Vagina (tissue), 2 donors: ENCODE results near the gene RHNO1. TPM values are rescaled to one million over a fixed set of nuclear protein-coding genes. Genes with fewer than 3 reads are reported as not detected.

Experiments
- DNase-seq, 2 donors: peaks; one replicate each; pipeline ENCODE4 v3.0.0-alpha.2; 2017; ENCODE audit errors: extremely low spot score in 2 of 2
- H3K27ac ChIP-seq: fragments of 200-600 bp; sonication (generic); one replicate; pipeline ENCODE4 v1.5.1; 2019
- H3K27me3 ChIP-seq: fragments of 200-600 bp; sonication (generic); one replicate; pipeline ENCODE4 v1.5.1; 2019
- H3K36me3 ChIP-seq, 2 donors: fragments of 200-600 bp; sonication (generic); one replicate each; pipeline ENCODE4 v1.5.1; 2017 to 2019
- H3K4me1 ChIP-seq: fragments of 200-600 bp; sonication (generic); one replicate; pipeline ENCODE4 v1.5.1; 2019
- H3K4me3 ChIP-seq, 2 donors: fragments of 200-600 bp; sonication (generic); 1 replicate in 1 of 2; 2 replicates in 1 of 2; pipeline ENCODE4 v1.5.1; 2016 to 2019
- H3K9me3 ChIP-seq: fragments of 200-600 bp; sonication (generic); one replicate; pipeline ENCODE4 v1.5.1; 2019
- POLR2A ChIP-seq, 2 donors: fragments of 450-650 bp; IDR thresholded peaks; one replicate each; pipeline ENCODE4 v1.6.1; 2017; ENCODE audit warnings: antibody characterized with exemption in 2 of 2, mild to moderate bottlenecking in 2 of 2, moderate library complexity in 2 of 2
- POLR2AphosphoS5 ChIP-seq, 2 donors: sonication (generic); formaldehyde crosslinking; IDR thresholded peaks; one replicate each; pipeline ENCODE4 v1.9.0; 2017; ENCODE audit warnings: antibody characterized with exemption in 2 of 2, mild to moderate bottlenecking in 2 of 2, low read depth in 1 of 2; ENCODE audit not compliant: insufficient read depth in 1 of 2
- intact Hi-C: fragments of 100-400 bp; cut with DNase I; formaldehyde crosslinking; loops from one replicate; pipeline ENCODE4 v1.15.1; 2023
- total RNA-seq: library from RNA; depleted of rRNA; stranded (reverse); fragments of >200 nt; gene quantifications from one replicate; pipeline ENCODE4 v1.2.3, GENCODE V29; 2016
- TF ChIP-seq, protein P1 (sequence below), 3 experiments: fragments of 450-650 bp in 2 of 3; fragments of 200-600 bp in 1 of 3; sonication (generic) in 1 of 3; IDR thresholded peaks; one replicate each; pipeline ENCODE4 v1.5.1; 2017 to 2019; ENCODE audit warnings: antibody characterized with exemption in 3 of 3, mild to moderate bottlenecking in 2 of 3, moderate library complexity in 2 of 3

Gene RHNO1, protein sequence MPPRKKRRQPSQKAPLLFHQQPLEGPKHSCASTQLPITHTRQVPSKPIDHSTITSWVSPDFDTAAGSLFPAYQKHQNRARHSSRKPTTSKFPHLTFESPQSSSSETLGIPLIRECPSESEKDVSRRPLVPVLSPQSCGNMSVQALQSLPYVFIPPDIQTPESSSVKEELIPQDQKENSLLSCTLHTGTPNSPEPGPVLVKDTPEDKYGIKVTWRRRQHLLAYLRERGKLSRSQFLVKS
- total RNA-seq = 13.8 TPM

DNA sequence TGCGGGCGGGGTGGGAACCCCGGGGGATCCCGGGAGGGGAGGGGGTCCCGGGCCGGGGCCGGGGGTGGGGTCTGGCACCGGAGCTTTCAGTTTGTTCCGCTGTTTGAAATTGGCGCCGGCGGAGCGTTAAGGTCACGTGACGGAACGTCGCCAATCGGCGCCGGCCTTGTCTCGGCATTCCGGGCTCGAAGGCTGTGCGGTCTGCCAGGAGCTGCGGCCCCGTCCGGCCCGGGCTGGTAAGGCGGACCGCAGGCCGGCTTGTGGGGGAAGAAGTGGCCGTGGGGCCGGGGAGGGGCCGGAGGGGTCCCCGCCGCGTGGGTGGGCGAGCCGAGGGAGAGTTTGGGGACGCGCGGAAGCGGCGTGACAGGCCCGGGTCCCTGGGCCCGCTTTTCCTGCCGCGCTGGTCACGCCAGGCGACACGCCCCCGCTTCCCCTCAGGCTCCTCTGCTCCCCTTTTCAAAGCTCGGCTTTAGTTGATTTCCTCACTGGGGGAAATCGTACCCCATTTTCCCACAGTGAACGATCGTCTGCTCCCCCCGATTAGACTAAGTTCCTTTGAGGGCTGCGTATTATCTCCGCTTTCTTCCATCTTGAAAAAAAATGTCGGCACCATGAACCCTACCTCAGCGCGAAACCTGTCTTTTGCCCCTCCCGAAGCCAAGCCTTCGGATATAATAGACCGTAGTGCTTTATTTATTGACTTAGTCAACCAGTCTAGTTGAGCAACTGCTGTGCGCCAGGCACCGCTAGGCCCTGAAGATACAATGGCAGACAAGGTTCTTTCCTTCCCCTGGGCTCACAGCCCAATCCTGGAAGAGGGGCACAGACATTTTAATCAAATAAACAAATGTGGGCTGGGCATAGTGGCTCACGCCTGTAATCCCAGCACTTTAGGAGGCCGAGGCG lies at the start of gene RHNO1, which contains the start of gene FOXM1:
TSS of gene RHNO1 (plus strand) at position 177 of the 906 bp plus-strand sequence. CDS start 8,144 bp downstream, outside the sequence.
TSS of gene FOXM1 (minus strand) at position 128 of the 906 bp plus-strand sequence. CDS start 2,696 bp downstream, outside the sequence.
- Histone ChIP-seq H3K4me3 (peak within 1 kb of the TSS; percentile 87 to 89), H3K36me3 (no peaks in the 10 kb centered on the region), H3K27ac (peak within 1 kb of the TSS; percentile 98), H3K27me3 (no peaks in the 10 kb centered on the region), H3K9me3 (no peaks in the 10 kb centered on the region), H3K4me1 (peaks cover 20% of the 10 kb centered on the region)
- intact Hi-C loops = no loop called here
- TF ChIP-seq, protein P1, sequence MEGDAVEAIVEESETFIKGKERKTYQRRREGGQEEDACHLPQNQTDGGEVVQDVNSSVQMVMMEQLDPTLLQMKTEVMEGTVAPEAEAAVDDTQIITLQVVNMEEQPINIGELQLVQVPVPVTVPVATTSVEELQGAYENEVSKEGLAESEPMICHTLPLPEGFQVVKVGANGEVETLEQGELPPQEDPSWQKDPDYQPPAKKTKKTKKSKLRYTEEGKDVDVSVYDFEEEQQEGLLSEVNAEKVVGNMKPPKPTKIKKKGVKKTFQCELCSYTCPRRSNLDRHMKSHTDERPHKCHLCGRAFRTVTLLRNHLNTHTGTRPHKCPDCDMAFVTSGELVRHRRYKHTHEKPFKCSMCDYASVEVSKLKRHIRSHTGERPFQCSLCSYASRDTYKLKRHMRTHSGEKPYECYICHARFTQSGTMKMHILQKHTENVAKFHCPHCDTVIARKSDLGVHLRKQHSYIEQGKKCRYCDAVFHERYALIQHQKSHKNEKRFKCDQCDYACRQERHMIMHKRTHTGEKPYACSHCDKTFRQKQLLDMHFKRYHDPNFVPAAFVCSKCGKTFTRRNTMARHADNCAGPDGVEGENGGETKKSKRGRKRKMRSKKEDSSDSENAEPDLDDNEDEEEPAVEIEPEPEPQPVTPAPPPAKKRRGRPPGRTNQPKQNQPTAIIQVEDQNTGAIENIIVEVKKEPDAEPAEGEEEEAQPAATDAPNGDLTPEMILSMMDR (IDR thresholded peaks at IDR 0.05) = peak in 1 of 3 experiments; percentile 33
- TF ChIP-seq POLR2A (IDR thresholded peaks at IDR 0.05) (peak in 1 of 2 donors; percentile 43), POLR2AphosphoS5 (IDR thresholded peaks at IDR 0.05; ENCODE audit: insufficient read depth in 1 of 2, low read depth in 1 of 2) (peak; percentile 31 to 85)
- DNase-seq = peak in 1 of 2 donors; percentile 94

- TF ChIP-seq, protein P1 (IDR thresholded peaks at IDR 0.05) = no peak
- no peak for TF ChIP-seq POLR2A (IDR thresholded peaks at IDR 0.05)
- TF ChIP-seq POLR2AphosphoS5 (IDR thresholded peaks at IDR 0.05; ENCODE audit: insufficient read depth in 1 of 2, low read depth in 1 of 2) = no peak
- Histone ChIP-seq H3K36me3 (peaks cover 0 to 55% of the 10 kb centered on the region in 2 donors), H3K4me3 (no peak overlapping the region), H3K9me3 (no peaks in the 10 kb centered on the region), H3K4me1 (peaks cover 5% of the 10 kb centered on the region), H3K27me3 (no peaks in the 10 kb centered on the region), H3K27ac (no peak overlapping the region)
- intact Hi-C loops = no loop called here
- no peak for DNase-seq
Observed at GRCh38 chr12:2829275-2829674, 47.7 kb upstream of the RHNO1 start.

GRCh38 chr12:2832550-2833127 lies 44.4 kb upstream of the RHNO1 start:
- H3K4me1 ChIP-seq = peaks cover 21% of the 10 kb centered on the region
- H3K27me3 ChIP-seq = no peaks in the 10 kb centered on the region
- no peak for DNase-seq
- H3K9me3 ChIP-seq = no peaks in the 10 kb centered on the region
- peaks cover 0 to 23% of the 10 kb centered on the region in 2 donors for H3K36me3 ChIP-seq
- intact Hi-C loops = no loop called here
- no peak overlapping the region for H3K4me3 ChIP-seq
- H3K27ac ChIP-seq = no peak overlapping the region
- TF ChIP-seq POLR2AphosphoS5 (IDR thresholded peaks at IDR 0.05; ENCODE audit: insufficient read depth in 1 of 2, low read depth in 1 of 2) = no peak
- no peak for TF ChIP-seq POLR2A (IDR thresholded peaks at IDR 0.05)
- TF ChIP-seq, protein P1 (IDR thresholded peaks at IDR 0.05) = no peak

DNA sequence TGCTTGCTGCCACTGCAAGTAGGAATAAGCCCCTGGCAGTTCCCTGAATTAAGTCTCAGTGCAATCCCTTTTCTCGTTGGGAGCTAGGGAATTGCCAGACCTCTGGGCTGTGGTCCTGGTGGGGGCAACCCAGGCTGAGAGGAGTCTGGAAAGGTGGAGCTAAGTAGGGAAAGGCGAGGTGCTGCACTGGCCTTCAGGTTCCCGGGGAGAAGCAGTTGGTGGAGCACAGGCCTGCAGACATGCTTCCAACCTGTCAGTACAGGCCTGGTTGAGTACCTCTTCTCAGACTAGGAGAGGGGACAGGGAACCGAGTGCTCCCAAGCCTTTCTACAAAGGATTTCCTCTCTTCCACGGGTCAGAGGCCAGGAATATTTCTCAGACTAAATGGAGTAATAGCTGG lies 43.7 kb upstream of the RHNO1 start:
- H3K36me3 ChIP-seq = peaks cover 0 to 16% of the 10 kb centered on the region in 2 donors
- H3K9me3 ChIP-seq = no peaks in the 10 kb centered on the region
- peak overlapping the region in 1 of 2 donors; percentile 31 for H3K4me3 ChIP-seq
- no peak for TF ChIP-seq POLR2A (IDR thresholded peaks at IDR 0.05)
- TF ChIP-seq, protein P1 (IDR thresholded peaks at IDR 0.05) = no peak
- no peak for TF ChIP-seq POLR2AphosphoS5 (IDR thresholded peaks at IDR 0.05; ENCODE audit: insufficient read depth in 1 of 2, low read depth in 1 of 2)
- no peak for DNase-seq
- H3K27me3 ChIP-seq = no peaks in the 10 kb centered on the region
- peaks cover 21% of the 10 kb centered on the region for H3K4me1 ChIP-seq
- intact Hi-C loops = no loop called here
- peak overlapping the region; percentile 7 for H3K27ac ChIP-seq
